ENCODE measurements around the gene TENT5C.

Gene TENT5C

DNA sequence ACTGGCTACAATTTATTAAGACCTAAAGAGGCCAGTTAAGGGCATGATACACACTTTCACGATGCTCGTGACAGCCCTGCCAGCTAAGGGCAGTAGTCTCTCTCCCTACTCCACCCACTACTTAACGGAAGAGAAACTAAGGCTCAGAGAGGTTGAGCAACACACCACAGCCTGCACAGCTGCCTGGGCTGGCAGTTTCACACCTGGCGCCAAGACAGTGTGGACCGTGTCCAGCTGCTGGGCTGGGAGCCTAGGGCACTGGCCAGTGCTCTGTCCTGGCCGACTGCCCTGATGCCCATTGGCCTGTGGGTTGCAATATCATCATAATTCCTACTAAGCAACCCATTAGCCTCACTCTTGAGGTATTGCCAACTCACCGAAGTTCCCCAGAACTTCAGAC is 27.6 kb downstream of the TENT5C start:
- no peak for ATAC-seq

DNA sequence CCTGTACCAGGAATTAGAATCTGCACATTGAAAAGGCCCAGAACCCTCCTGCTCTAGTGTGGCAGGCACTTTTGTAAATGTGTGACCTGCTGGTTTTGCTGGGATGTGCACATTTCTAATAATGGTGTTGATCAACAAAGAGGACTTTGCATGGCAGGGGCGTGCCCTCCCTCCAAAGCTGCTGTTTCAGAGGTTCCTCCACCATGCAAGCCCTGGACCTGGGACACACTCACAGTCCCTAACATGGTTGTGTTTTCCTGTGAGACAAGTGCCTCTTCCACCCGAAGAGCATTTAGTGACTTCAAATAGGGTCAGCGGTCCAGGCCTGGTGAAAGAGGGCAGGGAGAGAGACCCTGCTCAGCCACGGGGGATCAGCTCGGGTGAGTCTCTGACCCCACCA is 28.1 kb downstream of the TENT5C start:
- no peak for ATAC-seq
- no peak for TF ChIP-seq OSR1 (CRISPR knock-in tag; IDR thresholded peaks at IDR 0.05)
- no peak for TF ChIP-seq ZNF70 (CRISPR knock-in tag; IDR thresholded peaks at IDR 0.05)
- TF ChIP-seq ZC3H10 (CRISPR knock-in tag; IDR thresholded peaks at IDR 0.05), result no peak
- TF ChIP-seq, protein P1, sequence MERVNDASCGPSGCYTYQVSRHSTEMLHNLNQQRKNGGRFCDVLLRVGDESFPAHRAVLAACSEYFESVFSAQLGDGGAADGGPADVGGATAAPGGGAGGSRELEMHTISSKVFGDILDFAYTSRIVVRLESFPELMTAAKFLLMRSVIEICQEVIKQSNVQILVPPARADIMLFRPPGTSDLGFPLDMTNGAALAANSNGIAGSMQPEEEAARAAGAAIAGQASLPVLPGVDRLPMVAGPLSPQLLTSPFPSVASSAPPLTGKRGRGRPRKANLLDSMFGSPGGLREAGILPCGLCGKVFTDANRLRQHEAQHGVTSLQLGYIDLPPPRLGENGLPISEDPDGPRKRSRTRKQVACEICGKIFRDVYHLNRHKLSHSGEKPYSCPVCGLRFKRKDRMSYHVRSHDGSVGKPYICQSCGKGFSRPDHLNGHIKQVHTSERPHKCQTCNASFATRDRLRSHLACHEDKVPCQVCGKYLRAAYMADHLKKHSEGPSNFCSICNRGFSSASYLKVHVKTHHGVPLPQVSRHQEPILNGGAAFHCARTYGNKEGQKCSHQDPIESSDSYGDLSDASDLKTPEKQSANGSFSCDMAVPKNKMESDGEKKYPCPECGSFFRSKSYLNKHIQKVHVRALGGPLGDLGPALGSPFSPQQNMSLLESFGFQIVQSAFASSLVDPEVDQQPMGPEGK (CRISPR knock-in tag; IDR thresholded peaks at IDR 0.05; ENCODE audit: borderline replicate concordance), result no peak
- TF ChIP-seq, protein P2, sequence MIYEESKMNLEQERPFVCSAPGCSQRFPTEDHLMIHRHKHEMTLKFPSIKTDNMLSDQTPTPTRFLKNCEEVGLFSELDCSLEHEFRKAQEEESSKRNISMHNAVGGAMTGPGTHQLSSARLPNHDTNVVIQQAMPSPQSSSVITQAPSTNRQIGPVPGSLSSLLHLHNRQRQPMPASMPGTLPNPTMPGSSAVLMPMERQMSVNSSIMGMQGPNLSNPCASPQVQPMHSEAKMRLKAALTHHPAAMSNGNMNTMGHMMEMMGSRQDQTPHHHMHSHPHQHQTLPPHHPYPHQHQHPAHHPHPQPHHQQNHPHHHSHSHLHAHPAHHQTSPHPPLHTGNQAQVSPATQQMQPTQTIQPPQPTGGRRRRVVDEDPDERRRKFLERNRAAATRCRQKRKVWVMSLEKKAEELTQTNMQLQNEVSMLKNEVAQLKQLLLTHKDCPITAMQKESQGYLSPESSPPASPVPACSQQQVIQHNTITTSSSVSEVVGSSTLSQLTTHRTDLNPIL (CRISPR knock-in tag; IDR thresholded peaks at IDR 0.05; ENCODE audit: low read depth), result no peak
- TF ChIP-seq, protein P3, sequence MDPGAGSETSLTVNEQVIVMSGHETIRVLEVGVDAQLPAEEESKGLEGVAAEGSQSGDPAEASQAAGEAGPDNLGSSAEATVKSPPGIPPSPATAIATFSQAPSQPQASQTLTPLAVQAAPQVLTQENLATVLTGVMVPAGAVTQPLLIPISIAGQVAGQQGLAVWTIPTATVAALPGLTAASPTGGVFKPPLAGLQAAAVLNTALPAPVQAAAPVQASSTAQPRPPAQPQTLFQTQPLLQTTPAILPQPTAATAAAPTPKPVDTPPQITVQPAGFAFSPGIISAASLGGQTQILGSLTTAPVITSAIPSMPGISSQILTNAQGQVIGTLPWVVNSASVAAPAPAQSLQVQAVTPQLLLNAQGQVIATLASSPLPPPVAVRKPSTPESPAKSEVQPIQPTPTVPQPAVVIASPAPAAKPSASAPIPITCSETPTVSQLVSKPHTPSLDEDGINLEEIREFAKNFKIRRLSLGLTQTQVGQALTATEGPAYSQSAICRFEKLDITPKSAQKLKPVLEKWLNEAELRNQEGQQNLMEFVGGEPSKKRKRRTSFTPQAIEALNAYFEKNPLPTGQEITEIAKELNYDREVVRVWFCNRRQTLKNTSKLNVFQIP (CRISPR knock-in tag; IDR thresholded peaks at IDR 0.05; ENCODE audit: borderline replicate concordance, low read depth), result no peak
- no peak for TF ChIP-seq BACH2 (CRISPR knock-in tag; IDR thresholded peaks at IDR 0.05; ENCODE audit: borderline replicate concordance)
- no peak for TF ChIP-seq SNAI2 (CRISPR knock-in tag; IDR thresholded peaks at IDR 0.05)
- TF ChIP-seq GLIS3 (CRISPR knock-in tag; IDR thresholded peaks at IDR 0.05), result no peak
- no peak for TF ChIP-seq ZFP3 (CRISPR knock-in tag; IDR thresholded peaks at IDR 0.05)
- TF ChIP-seq, protein P4, sequence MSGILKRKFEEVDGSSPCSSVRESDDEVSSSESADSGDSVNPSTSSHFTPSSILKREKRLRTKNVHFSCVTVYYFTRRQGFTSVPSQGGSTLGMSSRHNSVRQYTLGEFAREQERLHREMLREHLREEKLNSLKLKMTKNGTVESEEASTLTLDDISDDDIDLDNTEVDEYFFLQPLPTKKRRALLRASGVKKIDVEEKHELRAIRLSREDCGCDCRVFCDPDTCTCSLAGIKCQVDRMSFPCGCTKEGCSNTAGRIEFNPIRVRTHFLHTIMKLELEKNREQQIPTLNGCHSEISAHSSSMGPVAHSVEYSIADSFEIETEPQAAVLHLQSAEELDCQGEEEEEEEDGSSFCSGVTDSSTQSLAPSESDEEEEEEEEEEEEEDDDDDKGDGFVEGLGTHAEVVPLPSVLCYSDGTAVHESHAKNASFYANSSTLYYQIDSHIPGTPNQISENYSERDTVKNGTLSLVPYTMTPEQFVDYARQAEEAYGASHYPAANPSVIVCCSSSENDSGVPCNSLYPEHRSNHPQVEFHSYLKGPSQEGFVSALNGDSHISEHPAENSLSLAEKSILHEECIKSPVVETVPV (CRISPR knock-in tag; IDR thresholded peaks at IDR 0.05), result no peak
- TF ChIP-seq ESRRG (CRISPR knock-in tag; IDR thresholded peaks at IDR 0.05), result no peak
- TF ChIP-seq ISL1 (CRISPR knock-in tag; IDR thresholded peaks at IDR 0.05), result no peak
- TF ChIP-seq TOX (CRISPR knock-in tag; IDR thresholded peaks at IDR 0.05; ENCODE audit: borderline replicate concordance), result no peak
- TF ChIP-seq ZFP30 (CRISPR knock-in tag; IDR thresholded peaks at IDR 0.05), result no peak
- no peak for TF ChIP-seq CSDC2 (CRISPR knock-in tag; IDR thresholded peaks at IDR 0.05)
- no peak for TF ChIP-seq ZNF565 (CRISPR knock-in tag; conservative IDR thresholded peaks at IDR 0.05; ENCODE audit: low read depth)

More for the DNA sequence above, 27.6 kb downstream of the TENT5C start:
- no peak for TF ChIP-seq GLIS3 (CRISPR knock-in tag; IDR thresholded peaks at IDR 0.05)
- no peak for TF ChIP-seq ZC3H10 (CRISPR knock-in tag; IDR thresholded peaks at IDR 0.05)
- TF ChIP-seq CSDC2 (CRISPR knock-in tag; IDR thresholded peaks at IDR 0.05), result no peak
- no peak for TF ChIP-seq TCF4 (CRISPR knock-in tag; IDR thresholded peaks at IDR 0.05; ENCODE audit: borderline replicate concordance)
- no peak for TF ChIP-seq ZFP30 (CRISPR knock-in tag; IDR thresholded peaks at IDR 0.05)
- TF ChIP-seq, protein P2 (CRISPR knock-in tag; IDR thresholded peaks at IDR 0.05; ENCODE audit: low read depth), result no peak
- no peak for TF ChIP-seq ZNF70 (CRISPR knock-in tag; IDR thresholded peaks at IDR 0.05)
- TF ChIP-seq BACH2 (CRISPR knock-in tag; IDR thresholded peaks at IDR 0.05; ENCODE audit: borderline replicate concordance), result no peak
- no peak for TF ChIP-seq TOX (CRISPR knock-in tag; IDR thresholded peaks at IDR 0.05; ENCODE audit: borderline replicate concordance)
- TF ChIP-seq OSR1 (CRISPR knock-in tag; IDR thresholded peaks at IDR 0.05), result no peak
- no peak for TF ChIP-seq RARB (CRISPR knock-in tag; IDR thresholded peaks at IDR 0.05)
- TF ChIP-seq, protein P1 (CRISPR knock-in tag; IDR thresholded peaks at IDR 0.05; ENCODE audit: borderline replicate concordance), result no peak
- TF ChIP-seq PPARA (CRISPR knock-in tag; IDR thresholded peaks at IDR 0.05; ENCODE audit: borderline replicate concordance), result no peak
- no peak for TF ChIP-seq SNAI2 (CRISPR knock-in tag; IDR thresholded peaks at IDR 0.05)
- TF ChIP-seq, protein P3 (CRISPR knock-in tag; IDR thresholded peaks at IDR 0.05; ENCODE audit: borderline replicate concordance, low read depth), result no peak
- TF ChIP-seq ESRRG (CRISPR knock-in tag; IDR thresholded peaks at IDR 0.05), result no peak
- TF ChIP-seq ZNF565 (CRISPR knock-in tag; conservative IDR thresholded peaks at IDR 0.05; ENCODE audit: low read depth), result no peak
- TF ChIP-seq, protein P5, sequence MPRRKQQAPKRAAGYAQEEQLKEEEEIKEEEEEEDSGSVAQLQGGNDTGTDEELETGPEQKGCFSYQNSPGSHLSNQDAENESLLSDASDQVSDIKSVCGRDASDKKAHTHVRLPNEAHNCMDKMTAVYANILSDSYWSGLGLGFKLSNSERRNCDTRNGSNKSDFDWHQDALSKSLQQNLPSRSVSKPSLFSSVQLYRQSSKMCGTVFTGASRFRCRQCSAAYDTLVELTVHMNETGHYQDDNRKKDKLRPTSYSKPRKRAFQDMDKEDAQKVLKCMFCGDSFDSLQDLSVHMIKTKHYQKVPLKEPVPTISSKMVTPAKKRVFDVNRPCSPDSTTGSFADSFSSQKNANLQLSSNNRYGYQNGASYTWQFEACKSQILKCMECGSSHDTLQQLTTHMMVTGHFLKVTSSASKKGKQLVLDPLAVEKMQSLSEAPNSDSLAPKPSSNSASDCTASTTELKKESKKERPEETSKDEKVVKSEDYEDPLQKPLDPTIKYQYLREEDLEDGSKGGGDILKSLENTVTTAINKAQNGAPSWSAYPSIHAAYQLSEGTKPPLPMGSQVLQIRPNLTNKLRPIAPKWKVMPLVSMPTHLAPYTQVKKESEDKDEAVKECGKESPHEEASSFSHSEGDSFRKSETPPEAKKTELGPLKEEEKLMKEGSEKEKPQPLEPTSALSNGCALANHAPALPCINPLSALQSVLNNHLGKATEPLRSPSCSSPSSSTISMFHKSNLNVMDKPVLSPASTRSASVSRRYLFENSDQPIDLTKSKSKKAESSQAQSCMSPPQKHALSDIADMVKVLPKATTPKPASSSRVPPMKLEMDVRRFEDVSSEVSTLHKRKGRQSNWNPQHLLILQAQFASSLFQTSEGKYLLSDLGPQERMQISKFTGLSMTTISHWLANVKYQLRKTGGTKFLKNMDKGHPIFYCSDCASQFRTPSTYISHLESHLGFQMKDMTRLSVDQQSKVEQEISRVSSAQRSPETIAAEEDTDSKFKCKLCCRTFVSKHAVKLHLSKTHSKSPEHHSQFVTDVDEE (CRISPR knock-in tag; IDR thresholded peaks at IDR 0.05), result no peak

Data from SK-N-SH treated with all-trans-retinoic acid at 6 μM for 48 hours (cell line).